Activated naive CD4-positive, alpha-beta T cell treated with Interleukin-2 at 50 U/mL for 16 hours (primary cell): ENCODE data around the gene CDK16.

Experiments used
- DNase-seq: peaks from one replicate; pipeline ENCODE4 v3.0.0-alpha.2; 2020

CDK16 gene

DNA sequence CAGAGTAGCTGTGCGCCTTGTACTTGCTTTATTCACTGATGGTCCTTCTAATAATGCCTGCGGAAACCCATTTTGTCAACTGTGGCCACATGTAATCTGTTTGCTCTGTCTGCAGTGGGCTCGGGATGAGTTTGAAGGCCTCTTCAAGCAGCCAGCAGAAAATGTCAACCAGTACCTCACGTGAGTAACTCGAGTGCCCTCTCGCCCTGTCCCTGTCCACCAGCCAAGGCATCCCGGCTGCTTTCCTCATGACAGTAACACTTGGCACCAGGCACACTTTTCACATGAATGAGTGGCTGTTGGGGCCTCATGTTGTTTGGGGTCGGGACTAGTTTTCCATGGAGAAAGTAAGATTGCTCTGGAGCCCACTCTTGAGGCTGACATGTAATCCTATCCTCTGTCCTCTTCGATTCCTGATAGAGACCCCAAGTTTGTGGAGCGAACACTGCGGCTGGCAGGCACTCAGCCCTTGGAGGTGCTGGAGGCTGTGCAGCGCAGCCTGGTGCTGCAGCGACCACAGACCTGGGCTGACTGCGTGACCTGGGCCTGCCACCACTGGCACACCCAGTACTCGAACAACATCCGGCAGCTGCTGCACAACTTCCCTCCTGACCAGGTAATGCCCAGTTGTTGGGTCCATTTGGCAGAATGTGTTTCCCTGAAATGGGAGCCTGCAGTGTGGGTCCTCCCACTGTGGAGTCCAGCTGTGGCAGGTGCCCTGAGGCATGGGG, 8.8 kb upstream of the CDK16 start:
- no peak for DNase-seq

DNA sequence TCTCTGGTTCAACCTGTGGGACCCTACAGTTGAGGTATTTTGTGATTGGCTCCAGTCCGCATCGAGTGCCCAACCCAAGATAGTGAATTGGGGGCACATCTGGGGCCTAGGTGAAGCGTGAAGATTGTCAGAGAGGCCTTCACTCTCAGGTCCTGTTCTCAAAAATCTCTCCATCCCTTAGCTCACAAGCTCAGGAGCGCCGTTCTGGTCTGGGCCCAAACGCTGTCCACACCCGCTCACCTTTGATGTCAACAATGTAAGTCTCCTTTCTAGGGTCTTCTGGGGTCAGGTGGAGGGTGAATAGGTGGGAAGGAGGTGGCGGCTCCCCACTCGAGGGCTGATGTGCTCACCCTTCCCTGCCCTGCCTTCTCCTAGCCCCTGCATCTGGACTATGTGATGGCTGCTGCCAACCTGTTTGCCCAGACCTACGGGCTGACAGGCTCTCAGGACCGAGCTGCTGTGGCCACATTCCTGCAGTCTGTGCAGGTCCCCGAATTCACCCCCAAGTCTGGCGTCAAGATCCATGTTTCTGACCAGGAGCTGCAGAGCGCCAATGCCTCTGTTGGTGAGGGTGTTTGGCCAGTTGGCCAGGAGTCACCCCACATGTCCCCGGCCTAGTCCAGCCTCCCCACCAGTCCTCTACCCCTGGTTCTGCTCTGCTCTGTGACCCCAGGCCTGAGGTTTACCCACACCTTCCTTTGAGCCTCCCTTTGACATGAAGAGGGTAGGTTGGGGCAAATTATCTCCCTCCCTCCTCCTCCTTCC, 7.6 kb upstream of the CDK16 start:
- no peak for DNase-seq

DNA sequence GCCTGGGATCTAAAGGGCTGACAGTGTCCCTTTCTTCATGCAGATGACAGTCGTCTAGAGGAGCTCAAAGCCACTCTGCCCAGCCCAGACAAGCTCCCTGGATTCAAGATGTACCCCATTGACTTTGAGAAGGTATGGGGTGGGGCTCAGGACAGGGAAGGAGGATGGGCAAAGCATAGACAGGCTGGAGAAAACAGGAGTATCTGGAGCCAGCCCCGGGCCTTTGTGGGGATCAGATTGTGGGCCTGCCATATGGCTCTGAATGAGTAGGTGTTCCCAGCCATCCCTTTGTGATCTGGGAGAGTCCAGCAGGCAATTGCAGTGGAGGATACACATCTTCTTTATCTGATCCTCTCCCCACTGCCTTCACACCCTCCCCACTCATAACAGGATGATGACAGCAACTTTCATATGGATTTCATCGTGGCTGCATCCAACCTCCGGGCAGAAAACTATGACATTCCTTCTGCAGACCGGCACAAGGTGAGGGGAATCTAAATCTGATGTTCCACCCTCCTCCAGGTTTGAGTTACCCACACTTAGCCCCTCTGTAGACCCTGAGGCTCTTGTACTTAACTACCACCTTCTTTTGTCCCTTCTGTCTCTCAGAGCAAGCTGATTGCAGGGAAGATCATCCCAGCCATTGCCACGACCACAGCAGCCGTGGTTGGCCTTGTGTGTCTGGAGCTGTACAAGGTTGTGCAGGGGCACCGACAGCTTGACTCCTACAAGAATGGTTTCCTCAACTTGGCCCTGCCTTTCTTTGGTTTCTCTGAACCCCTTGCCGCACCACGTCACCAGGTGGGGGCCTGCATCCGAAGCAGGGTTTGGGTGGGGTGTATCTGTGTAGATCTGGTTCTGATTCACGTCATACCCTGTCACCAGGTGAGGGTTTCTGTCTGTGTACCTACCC, 5.8 kb upstream of the CDK16 start:
- no peak for DNase-seq

DNA sequence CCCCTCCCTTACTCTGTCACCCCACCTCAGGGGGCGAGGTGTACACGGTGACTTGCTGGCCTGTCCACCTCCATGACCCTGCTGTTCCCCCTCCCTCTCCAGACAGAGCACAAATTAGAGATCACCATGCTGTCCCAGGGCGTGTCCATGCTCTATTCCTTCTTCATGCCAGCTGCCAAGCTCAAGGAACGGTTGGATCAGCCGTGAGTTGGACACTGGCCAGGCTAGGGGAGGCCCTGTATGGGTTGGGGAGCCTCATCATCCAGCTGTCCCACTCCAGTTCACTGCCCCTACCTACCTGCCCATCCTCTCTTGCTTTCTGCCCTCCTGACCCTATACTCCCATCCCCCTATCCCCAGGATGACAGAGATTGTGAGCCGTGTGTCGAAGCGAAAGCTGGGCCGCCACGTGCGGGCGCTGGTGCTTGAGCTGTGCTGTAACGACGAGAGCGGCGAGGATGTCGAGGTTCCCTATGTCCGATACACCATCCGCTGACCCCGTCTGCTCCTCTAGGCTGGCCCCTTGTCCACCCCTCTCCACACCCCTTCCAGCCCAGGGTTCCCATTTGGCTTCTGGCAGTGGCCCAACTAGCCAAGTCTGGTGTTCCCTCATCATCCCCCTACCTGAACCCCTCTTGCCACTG, 3.9 kb upstream of the CDK16 start:
- no peak for DNase-seq

DNA sequence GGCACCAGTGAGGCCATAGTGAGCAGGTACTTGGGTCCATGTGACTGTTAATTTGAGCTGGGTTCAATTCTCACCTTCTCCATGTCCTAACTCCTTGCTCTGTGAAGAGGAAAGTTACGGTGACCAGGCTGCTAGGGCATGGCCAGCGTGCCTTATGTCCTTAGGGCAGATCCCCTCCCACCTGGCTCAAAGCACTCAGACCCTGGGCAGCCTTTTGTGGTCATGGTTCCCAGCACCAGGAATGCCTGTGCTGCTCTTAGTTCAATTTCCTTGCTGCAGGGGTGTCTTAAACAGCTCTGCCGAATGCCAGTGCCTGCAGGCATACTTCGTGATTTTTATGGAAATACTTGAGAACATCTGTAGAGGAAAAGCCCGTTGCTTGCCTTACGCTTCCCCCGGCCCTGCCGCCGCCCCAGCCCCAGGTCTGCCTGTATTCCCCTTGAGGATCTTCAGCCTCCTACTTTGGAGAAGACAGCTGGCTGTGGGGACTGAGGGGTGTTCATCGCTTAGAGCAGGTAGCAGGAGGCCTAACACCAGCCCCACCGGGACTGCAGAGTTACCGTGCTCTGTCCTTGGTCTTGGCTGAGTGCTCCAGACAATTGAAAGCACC, 3.1 kb upstream of the CDK16 start:
- DNase-seq: no peak

DNA sequence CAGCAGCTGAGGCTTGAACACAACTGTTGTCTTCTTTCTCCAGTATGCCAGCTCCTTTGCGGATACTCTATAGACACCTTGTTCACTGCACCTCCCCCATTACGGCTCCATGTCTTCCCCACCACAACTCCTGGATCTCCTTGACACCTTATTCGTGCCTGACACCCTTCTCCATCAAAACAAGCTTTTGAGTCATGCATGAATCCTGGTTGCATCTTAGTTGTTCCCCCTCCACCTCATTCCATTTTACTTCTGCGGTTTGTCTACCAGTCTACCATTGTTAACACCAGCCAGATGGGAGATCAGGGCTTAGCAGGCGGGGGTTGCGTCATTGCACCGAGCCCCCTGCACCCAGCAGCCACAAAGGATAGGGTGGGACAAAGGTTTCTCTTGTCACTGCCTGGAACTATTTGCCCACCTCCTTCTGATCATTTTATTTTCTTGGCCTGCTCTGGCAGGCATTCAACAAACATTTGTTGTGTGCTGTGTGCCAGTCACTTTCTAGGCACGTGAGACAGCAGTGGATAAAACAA, 2.0 kb upstream of the CDK16 start:
- DNase-seq: no peak

DNA sequence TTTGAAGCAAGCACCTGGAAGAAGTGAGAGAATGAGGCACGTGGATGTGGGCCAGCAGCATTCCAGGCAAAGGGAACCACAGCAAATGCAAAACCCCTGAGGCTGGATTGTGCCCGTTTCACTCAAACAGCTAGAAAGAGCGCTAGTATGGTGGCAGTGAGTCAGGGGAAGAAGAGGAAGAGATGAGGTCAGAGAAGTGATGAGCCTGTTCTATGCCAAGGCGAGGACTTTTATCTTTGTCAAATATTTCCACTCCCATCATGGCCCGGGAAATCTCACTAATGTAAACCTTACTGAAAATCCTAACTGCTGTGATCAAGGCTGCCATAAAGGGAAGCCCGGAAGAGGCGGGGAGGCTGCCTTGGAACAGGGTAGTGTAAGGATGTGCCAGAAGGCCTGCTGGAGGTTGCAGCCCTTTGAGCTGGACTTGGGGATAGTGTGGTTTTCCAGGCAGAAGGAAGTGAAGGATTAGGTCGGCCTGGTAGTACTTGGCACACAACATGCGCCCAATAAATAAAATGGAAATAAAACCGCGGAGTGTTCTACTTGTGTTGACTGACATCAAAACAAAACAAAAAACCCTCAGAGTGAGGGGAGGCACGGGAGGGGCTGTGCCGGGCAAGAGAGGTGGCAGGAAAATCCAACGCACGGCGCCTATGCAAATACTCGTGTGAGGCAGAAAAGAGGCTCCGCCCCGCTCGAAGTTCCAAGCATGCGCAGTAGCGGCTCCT, 1.2 kb upstream of the CDK16 start:
- peak; percentile 12 for DNase-seq

DNA sequence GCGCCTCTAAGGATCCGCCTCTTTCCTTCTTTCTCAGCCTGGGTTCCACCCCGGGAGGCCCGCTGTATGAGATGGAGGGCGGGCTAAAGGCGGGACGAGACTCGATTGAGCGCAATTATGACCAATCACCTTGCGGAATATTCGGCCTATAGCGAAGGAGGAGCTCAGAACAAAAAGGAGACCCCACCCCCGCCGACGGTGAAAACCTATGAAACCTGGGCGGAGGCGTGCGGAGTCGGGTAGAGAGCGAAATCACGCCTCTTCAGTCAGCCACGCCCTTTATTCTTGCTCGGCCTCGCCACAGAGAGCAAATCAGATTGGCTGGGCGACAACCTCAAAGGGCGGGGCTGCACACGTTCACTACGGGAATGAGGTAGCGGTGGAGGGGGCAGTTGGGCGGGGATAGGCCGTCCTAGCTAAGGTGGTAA, 615 bp upstream of the CDK16 start:
- DNase-seq: peak; percentile 95

DNA sequence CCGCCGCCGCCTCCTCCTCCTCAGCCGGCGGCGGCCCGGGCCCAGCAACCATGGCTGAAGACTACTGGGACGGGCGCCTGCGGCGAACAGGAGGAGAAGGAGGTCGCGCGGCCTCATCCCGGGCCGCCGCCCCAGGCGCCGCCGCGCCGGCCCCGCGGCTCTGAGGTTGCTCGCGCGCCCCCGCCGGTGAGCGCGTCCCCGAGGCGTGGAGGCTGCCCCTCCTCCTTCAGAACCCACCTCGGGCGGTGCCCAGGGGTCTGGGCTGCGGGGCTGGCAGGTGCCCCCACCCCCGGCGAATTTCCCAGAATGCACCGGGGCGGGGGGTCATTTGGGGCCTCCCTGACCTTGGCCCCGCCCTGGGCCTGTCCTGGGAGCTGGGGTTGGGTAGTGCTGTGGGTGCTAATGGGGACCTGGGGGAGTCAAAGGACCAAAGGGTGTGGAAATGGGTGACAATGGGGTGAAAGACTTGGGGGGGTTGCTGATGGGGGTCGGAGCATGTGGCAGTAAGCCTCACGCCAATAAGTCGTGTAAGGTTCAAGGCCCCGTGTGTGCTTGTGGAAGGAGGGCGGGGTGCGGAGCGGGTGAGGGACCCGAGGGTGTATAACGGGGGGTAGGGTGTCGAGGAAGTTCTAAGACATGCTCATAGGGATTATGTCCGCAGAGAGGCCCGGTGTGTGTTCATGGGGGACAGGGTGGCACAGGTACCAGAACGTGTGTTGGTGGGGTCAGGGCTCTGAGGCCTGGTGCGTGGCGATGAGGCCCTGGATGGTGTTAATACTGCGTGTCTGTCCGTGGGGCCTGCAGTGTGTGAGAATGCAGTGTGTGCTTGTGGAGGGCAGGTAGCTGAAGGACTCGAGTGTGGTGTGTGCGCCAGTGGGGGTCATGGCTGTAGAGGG, 687 bp downstream of the CDK16 start:
- peak; percentile 58 for DNase-seq

DNA sequence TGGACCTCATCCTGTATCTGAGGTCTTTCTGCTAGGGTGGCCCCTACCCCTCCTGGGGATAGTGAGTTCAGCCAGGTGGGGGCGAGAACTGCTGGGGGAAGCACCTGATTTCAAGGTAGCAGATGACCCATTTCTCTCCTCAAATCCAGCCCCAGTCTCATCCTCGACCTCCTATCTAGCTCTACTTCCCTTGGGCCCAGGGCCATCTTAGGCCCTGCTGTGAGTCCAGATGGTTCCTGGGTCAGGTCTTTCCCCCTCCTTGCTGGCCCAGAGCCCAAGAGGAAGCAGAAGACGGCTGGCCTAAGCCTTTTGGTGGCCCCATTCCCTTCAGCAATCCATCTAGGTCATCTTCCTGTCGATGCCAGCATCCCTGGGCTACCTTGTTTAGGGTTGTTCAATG, 3.3 kb downstream of the CDK16 start:
- no peak for DNase-seq

DNA sequence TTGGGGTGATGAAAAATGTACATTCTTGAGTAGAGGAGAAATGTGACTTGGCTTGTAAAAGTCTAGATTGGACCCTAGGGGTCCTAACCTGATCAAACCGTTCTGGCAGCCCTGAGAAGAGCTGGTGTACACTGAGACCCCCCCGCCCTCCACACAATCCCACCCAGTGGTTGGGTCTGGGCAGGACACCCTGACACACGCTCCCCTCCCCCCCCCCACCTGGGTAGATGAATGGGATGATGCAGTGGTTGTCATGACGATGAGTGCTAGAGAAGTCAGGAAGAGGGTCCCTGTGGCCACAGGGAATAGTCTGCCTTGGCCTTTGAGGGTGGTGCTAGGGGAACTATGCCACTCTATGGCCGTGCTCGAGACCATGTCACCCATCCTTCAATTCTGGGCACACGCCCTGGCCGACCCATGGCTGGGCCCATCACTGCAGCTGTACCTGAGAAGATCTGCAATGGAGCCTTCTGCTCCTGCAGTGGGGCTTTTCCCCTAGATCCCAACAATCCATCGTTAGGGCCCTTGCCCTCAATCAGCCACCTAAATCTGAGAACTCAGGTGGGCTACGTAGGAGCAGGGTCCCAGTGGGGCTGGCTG, 4.4 kb downstream of the CDK16 start:
- no peak for DNase-seq

DNA sequence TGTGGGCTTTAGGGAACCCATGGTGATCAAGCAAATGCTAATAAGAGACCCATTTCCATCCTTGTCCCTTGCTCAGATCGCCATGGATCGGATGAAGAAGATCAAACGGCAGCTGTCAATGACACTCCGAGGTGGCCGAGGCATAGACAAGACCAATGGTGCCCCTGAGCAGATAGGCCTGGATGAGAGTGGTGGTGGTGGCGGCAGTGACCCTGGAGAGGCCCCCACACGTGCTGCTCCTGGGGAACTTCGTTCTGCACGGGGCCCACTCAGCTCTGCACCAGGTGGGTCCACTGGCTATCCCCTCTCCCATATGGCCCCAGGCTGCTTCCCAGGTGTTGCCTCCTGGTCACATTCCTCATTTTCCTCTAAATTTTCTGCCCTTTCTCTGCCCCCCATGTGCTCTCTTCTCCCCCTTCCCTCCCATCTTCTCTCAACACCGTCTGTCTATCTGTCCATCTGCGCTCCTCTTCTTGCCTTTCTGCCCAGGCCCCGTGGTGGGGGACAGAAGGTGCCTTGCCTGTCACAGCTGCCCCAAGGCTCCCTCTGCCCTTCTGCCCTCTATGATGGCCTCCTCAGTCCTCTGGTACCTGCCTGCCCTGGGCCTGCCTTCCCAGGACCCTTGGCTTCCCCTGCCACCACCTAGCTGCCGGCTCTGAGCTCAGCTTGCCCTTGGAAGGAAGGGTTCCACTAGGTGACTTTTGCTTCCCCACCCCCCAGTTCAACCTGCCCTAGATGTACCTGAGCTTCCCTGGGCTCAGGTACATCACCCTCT, 5.2 kb downstream of the CDK16 start:
- DNase-seq: no peak

DNA sequence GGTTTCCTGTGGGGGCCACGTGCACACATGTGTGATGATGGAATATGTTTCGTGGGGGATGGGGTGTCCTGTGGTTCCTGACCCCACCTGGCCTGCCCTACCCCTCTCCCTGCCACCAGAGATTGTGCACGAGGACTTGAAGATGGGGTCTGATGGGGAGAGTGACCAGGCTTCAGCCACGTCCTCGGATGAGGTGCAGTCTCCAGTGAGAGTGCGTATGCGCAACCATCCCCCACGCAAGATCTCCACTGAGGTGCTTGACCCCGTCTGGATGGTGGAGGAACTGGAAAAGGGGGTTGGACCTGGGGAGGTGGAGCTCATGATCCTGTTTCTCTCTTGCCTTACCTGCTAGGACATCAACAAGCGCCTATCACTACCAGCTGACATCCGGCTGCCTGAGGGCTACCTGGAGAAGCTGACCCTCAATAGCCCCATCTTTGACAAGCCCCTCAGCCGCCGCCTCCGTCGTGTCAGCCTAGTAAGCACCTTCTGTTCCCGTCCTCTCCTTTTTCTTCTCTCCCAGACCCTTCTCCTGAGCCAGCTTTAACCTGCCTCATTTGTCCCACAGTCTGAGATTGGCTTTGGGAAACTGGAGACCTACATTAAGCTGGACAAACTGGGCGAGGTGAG, 5.9 kb downstream of the CDK16 start:
- no peak for DNase-seq

DNA sequence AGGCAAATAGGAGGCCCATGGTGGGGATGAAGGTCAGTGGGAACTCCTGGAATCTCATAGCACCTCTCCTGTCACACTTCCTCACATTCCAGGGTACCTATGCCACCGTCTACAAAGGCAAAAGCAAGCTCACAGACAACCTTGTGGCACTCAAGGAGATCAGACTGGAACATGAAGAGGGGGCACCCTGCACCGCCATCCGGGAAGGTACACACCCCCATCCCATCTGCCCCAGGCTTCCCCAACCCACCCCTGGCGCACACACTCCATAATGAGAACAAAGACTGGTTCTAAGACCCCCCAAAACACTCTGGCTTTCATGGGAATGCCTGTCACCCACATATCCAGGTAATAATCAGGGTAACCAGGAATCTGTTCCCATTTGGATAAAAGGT, 6.4 kb downstream of the CDK16 start:
- no peak for DNase-seq

DNA sequence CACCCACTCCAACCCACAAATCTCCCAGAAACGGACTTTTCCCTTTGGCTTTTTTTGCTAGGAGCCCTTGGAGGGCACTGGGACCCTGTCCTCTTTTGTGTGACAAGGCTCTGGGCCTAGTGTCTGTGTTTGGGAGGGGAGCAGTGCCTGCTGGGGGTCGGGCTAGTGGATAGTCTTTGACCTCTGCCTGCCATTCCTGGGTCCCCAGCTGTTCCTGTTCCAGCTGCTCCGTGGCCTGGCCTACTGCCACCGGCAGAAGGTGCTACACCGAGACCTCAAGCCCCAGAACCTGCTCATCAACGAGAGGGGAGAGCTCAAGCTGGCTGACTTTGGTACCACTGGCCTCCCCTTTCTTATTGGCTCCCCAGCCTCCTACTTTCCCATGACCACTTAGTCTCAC, 7.6 kb downstream of the CDK16 start:
- DNase-seq: no peak

DNA sequence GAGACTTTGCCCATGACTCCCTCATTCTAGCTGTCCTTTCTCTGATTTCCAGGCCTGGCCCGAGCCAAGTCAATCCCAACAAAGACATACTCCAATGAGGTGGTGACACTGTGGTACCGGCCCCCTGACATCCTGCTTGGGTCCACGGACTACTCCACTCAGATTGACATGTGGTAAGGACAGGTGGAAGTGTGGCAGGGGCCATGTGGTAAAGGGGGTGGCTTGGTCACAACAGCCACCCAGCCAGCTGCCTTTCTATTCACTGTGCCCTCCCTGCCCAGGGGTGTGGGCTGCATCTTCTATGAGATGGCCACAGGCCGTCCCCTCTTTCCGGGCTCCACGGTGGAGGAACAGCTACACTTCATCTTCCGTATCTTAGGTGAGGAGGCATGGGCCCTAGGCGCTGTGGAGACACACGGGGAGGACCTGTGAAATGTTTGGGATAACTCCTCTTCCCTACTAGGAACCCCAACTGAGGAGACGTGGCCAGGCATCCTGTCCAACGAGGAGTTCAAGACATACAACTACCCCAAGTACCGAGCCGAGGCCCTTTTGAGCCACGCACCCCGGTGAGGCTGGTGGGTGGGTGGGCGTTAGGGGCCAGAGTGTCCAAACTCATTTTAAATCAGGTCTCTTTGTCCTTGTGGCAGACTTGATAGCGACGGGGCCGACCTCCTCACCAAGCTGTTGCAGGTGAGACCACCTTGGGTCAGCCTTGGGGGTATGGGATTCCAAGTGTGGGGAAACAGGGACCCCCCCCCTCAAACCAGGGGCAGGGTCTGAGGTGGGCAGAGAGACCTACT, 8.3 kb downstream of the CDK16 start:
- no peak for DNase-seq

DNA sequence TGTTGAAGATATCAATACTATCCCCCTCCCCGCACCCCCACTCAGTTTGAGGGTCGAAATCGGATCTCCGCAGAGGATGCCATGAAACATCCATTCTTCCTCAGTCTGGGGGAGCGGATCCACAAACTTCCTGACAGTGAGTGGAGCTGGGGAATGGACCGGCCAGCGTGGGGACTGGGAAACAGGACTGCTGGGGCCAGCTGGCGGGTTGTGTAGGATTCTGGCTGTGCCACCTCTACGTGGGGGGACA, 8.8 kb downstream of the CDK16 start:
- no peak for DNase-seq
